Astrocyte of the hippocampus (primary cell): ENCODE data around the gene VSX1.

ENCODE experiments used
- DNase-seq: peaks from one replicate; pipeline ENCODE4 v3.0.0; 2011; ENCODE audit warnings: low read depth, low spot score

Gene VSX1

GRCh38 chr20:25081730-25082497 lies at the start of gene VSX1:
Gene VSX1, minus strand, starts transcription at chr20:25082141. Its CDS starts 45 bp downstream, at chr20:25082096.
- DNase-seq, result no peak

- no peak for DNase-seq
Observed at GRCh38 chr20:25129908-25130307, 48.0 kb upstream of the VSX1 start.

- DNase-seq, result no peak
Observed at GRCh38 chr20:25129428-25129827, 47.5 kb upstream of the VSX1 start.

DNA sequence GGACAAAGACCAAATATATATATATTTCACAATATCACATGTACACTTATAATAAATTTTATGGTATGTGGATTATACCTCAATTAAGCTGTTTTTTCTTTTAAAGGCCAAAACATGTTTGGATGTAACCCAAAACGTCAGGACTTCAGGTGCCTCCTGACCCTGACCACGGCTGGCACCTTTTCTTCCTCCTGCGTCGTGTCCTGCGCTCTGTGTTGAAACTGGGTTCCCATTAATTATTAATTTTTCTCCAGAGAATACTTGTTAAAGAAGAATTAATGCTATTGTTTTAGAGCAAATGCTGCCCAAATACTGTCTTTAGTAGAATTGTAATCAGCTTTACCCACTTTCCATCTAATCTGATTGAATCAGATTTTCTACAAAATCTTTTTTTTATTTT lies 46.7 kb upstream of the VSX1 start:
- no peak for DNase-seq

DNA sequence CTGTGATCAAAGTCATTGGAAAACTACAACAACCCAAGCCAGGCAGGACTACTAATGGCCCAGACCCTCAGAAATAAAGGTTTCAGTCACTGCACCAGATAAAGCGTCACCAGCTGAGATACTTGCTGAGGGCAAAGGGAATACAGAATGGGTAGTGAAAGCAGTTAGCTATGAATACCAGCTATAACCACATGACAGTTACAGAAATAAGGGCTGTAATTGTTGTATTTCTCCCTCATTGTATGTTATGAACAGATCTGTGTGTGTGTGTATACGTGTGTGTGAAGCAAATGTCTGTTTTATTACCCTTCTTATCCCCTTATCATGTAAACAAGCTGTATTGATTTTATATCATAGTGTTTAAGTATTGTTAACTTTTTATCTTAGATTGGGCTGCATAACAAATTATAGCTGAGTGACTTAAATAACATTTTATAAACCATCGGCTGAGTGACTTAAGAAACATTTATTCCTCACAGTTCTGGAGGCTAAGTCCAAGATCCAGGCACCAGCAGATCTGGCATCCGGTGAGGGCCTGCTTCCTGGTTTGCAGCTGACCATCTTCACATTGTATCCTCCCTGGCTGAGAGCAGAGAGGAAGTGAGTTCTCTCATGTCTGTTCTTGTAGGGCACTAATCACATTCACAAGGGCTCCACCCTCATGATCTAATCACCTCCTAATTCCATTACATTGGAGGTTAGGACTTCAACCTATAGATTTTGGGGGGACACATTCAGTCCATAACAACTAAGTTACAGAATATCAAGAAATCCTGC lies 46.0 kb upstream of the VSX1 start:
- DNase-seq, result no peak

GRCh38 chr20:25126204-25127029 lies 44.5 kb upstream of the VSX1 start:
- DNase-seq, result no peak

DNA sequence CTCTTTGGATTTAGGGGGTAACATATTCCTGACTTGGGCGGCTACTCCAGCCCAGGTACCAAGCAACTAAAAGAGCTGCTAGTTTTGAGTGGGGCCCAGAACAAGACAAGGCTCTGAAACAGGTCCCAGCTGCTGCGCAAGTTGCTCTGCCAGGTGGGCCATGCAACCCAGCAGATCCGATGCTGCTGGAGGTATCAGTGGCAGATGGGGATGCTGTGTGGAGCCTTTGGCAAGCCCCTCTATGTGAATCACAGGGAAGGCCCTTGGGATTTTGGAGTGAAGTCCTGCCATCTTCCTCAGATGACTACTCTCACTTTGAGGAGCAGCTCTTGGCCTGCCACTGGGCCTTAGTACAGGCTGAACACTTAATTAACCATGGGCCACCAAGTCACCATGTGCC lies 43.7 kb upstream of the VSX1 start:
- no peak for DNase-seq

DNA sequence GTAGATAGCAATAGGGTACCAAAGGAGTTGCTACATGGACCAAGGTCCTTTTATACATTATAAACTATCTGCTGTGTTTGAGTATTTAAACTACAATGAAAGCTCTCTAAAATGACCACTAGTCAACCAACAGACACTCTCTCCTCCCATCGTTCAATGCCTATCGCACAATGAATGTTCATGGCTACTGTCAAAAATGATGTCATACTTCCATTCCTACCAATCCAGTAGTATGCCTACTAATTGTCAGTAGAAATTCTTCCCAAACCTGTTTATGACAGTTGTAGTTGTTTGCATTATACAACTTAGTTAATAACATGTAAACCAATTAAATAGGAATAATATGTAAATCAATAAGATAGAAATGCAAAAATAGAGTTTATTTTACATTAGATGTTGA lies 39.0 kb upstream of the VSX1 start:
- DNase-seq, result no peak

- DNase-seq, result no peak
Observed at GRCh38 chr20:25120457-25120856, 38.5 kb upstream of the VSX1 start.

GRCh38 chr20:25118529-25118928 lies 36.6 kb upstream of the VSX1 start:
- DNase-seq, result no peak

DNA sequence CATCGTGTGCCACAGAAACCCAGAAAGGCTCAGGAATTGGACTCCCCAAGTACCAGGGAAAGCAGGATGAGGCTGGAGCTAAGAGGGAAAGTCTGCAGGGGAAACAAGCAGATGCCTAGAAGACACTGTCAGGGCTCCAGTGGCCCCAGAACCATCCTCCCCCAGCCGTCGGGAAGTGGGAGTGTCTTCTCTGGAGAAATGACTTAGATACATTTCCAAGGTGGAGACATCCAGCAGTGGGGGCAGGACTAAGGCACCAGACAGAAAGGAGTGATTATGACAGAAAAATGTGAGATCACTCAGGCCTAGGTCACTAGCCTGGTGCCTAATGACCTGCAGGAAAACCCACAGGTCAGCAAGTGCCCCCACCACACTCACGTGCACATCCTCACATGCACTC lies 36.0 kb upstream of the VSX1 start:
- DNase-seq, result no peak

GRCh38 chr20:25116739-25117458 lies 35.0 kb upstream of the VSX1 start:
- no peak for DNase-seq

DNA sequence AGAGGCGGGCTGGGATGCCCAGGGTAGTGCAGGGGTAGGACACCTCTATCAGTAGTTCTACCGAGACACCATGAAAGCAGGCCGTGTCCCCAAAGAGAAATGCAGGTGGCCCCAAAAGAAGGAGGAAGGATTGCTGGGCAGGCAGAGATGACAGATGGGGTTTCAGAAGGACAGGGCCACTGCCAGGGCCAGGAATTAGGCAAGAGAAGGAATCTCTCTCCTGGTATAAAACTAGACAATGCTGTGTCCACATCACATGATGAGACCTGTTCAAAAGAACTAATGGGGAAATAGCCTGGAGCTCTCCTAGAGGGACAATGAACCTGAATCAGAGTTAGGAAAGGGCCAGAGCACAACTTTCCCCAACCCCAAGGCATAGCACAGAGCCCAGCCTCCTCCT lies 21.6 kb upstream of the VSX1 start:
- no peak for DNase-seq

DNA sequence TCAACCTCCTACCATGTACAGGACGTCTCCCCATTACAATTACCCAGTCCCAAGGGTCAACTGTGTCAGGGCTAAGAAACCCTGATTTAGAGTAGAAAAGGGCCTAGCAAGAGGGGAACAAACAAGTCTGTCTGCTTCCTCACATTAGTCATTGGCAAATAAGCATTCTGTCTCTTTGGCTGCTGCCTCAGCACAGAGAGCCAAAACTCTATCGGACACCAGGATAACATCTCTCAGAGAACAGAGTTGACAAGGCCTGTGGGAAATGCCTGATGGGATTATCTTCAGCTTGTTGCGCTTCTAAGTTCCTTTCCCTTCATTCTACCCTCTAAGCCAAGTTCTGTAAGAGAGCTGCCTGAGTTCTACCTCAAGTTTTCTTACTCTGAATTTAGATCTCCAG lies 19.0 kb upstream of the VSX1 start:
- no peak for DNase-seq

GRCh38 chr20:25099601-25100140 lies 17.7 kb upstream of the VSX1 start:
- DNase-seq, result no peak

GRCh38 chr20:25097498-25097897 lies 15.6 kb upstream of the VSX1 start:
- no peak for DNase-seq

DNA sequence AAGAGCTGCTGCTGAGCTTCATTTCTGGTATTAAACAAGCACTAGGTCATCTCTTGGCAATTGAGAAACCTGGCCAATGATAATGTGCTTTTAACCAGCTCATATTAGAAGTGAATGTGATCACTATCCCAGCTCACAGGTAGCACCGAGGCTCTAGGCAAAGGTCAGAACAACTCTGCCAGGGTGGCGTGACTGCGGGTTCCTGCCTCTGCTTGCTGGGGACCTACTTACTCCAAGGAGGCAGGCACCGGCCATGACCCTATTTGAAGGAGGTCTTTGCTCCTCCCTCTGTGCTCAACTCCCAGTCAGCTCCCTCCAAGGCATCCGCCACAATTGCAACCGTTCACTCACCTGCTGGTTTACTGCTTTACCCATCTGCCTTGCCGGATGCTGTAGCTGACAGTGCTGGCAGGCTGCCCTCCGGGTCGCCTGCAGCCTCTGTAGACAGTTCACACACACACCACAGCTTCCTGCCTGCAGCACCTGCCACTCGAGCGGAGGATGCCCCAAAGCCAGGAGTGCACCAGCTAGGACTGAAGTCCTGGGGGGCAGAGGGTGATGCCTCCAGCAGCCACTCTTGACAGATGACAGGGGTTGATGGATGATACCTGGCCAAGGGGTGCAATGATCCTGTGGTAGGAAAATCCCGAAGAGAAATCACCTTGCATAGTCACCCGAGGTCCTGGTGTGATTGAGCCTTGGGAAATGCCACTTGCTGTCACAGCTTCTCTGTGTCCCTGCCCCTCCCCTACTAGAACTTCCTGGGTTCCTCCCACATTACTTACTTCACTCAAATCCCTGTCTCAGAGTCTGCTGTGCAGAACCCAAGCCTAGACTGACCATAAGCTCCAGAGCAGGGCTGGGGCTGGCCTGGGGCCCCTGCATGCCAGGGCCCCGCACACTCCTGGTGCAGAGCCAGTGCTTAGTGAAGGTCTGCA lies 8.8 kb upstream of the VSX1 start:
- DNase-seq, result no peak

DNA sequence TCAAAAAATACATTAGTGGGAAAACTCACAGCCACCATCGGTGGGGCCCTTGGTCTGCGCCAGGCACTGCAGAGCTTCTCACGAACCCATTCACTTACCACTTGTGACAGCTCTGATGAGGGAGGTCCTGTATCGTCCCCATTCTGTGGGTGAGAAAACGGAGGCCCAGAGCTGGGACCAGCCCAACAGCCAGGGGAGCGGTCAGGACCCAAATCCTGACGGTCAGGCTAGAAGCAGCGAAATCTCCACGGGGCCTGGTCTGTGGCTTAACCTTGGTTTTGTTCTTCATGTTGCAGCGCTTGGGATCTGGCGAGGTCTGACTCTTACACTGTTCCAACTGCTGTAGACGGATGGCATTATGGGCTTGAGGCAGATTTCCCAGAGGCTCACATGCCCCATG lies 7.7 kb upstream of the VSX1 start:
- DNase-seq, result no peak

- DNase-seq, result no peak
Observed at GRCh38 chr20:25089096-25089495, 7.2 kb upstream of the VSX1 start.

DNA sequence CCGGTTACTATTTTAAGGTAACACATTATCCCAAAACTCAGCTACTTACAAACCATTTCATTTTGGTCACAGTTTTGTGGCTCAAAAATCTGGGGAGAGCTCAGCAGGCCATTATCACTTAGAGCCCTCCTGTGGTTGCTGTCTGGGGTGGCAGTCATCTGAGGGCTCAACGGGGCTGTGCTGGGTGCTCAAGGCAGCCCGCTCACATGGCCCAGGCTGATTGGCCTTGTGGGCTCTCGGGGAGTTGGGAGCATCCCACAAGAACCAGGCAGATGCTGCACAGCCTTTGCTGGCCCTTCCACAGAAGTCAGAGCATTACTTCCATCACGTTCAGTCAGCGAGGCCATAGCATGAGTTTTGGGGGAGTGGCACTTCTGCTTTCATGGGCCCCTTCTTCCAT lies 6.3 kb upstream of the VSX1 start:
- DNase-seq, result no peak
